GM12801 (cell line): ENCODE results near the gene SORBS1.

Experiments used
- CTCF ChIP-seq: IDR thresholded peaks from one replicate; pipeline ENCODE4 v1.5.1; 2011; ENCODE audit warnings: control low read depth; ENCODE audit not compliant: insufficient read length; ENCODE audit errors: extremely low read depth

The SORBS1 gene

DNA sequence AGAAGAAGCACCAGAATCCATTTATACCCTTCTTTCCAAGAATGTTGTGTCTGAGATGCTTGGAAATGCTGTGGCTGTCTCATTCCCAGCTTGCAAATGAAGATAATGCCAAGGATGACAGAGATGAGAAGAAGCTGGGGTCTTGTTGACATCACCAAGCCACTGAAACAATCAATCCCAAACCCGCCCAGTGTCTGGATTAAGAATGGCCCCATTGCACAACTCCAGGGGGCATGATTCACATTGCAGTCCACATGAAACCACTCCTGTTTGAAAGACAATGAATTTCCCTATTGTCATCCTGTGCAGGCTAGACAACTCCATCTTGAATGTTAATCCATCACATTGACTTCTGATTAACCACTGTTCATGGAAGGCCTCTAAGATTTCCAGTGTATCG is 28.6 kb downstream of the SORBS1 start:
- no peak for TF ChIP-seq CTCF

DNA sequence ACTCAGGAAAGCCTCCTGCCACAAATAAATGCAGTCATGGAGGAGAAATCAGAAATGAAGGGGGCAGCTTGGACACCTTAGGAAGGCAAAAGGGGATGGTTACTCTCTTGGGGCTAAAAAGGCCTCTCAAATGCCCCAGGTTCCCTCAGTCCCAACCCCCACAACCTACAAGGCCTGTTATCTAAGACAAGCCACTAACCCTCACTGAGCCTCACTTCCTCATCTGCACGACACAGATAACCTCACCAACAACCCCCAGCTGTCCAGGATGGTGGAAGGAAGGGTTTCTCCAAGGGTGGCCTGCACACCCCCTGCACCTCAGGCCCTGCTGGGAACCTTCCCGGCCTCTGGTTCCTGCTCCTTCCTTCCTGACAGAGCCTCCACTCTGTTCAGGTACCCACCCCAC is 29.2 kb downstream of the SORBS1 start:
- TF ChIP-seq CTCF = no peak

DNA sequence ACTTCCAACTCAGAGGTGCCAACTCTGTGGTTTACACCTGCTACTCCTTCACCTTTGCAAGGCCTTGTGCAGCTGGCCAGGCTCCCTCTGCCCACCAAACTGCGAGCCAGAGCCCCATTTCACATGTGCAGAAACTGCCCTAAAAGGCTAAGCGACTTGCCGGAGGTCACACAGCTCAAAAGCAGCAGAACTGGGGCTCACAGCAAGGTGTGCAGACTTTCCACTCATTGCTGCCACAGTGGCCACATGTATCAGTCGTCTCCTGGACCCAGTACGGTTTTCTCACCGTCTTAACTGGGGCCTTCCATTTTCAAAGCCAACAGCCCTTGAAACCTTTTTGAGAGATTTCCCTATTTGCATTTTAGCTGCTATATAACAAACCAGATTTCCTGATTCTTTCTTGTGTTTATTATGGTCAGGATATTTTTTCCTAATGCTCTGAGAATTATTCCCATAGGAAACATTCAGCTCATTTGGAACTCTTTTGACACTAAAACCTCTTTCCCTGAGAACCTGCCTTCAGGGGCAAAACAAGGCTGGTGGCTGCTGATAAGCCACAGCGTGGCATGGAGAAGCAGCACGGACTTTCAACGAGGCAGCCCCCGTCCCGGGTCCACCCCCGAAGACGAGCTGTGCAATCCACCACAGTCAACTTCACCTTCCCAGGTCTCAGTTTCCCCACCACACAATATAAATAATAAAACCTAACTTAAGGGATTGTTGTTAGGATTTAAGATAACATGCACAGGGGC is 29.9 kb downstream of the SORBS1 start:
- TF ChIP-seq CTCF = no peak

- no peak for TF ChIP-seq CTCF
Observed at GRCh38 chr10:95530561-95530960, 30.6 kb downstream of the SORBS1 start.

DNA sequence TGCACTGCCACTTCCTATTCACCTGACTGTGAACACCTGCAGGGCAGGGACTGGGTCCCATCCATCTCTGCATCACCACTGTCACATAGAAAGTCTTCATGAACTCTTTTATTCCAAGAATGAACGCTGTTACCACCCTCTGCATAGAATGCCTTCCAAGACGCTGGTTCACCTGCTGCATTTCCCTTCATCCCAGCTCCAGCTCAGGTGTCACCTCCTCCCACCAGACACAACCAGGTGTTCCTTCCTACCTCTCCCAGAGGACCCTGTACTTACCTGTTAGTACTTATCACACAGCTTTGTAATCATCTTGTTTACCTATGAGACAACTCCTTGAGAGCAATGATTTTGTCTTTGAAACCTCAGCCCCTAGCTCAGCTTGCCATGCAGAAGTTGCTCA is 31.1 kb downstream of the SORBS1 start:
- TF ChIP-seq CTCF = no peak

DNA sequence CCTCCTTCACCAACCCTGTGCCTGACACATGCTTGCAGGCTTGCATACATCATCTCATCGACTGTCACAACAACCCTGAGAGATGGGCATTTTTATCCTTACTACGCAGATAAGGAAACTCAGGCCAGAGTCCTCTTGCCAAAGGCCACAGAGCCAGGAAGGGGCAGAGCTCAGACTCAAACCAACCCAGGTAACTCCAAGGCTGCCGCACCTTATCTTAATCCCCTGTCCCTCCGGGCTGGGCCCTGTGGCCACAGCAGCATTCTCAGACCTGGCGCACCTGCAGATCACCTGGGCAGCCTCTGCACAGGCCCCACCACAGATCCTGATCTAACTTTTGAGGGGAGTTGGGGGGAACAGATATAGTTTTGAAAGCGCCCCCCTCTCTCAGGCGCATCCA is 35.1 kb downstream of the SORBS1 start:
- no peak for TF ChIP-seq CTCF

GRCh38 chr10:95525033-95525418 is 36.1 kb downstream of the SORBS1 start:
- TF ChIP-seq CTCF = no peak
